Tibial nerve (tissue), 3 donors: ENCODE measurements around the gene CEACAM3.

Source experiments
- CTCF ChIP-seq, 5 experiments: fragments of 200-600 bp in 3 of 5; fragments of 450-650 bp in 2 of 5; sonication (generic) in 3 of 5; IDR thresholded peaks; one replicate each; pipeline ENCODE4 v1.5.1; 2016 to 2019; ENCODE audit warnings: antibody characterized with exemption in 5 of 5, mild to moderate bottlenecking in 3 of 5, moderate library complexity in 2 of 5
- POLR2A ChIP-seq, 2 donors: fragments of 450-650 bp; IDR thresholded peaks; one replicate each; pipeline ENCODE4 v1.6.1; 2017; ENCODE audit warnings: antibody characterized with exemption in 2 of 2, mild to moderate bottlenecking in 2 of 2, moderate library complexity in 2 of 2

- TF ChIP-seq CTCF (IDR thresholded peaks at IDR 0.05) (peak; percentile 17 to 37 (median 29)), POLR2A (IDR thresholded peaks at IDR 0.05) (no peak)
Observed at GRCh38 chr19:41792513-41793413, 3.6 kb upstream of the CEACAM3 start.
